Measurements from ENCODE around the gene KLHL17.

KLHL17 gene
- total RNA-seq, result 9.4 to 43.3 (median 24.6) reads per million in 9 experiments

GRCh38 chr1:960363-961131 lies at the start of gene KLHL17:
KLHL17 (plus strand) TSS chr1:960584; CDS start chr1:960694, 110 bp downstream.
- Mint-ChIP-seq H3K4me1 (ENCODE audit: low read depth in 2 of 2) (peaks cover 16 to 18% of the 10 kb centered on the region in 2 donors), H3K4me3 (peak within 1 kb of the TSS; percentile 85 to 89), H3K27ac (peak within 1 kb of the TSS; percentile 53 to 79), H3K36me3 (ENCODE audit: insufficient read depth) (peaks cover 16% of the 10 kb centered on the region), H3K27me3 (no peaks in the 10 kb centered on the region), H3K9me3 (no peaks in the 10 kb centered on the region)
- peak; percentile 55 for ATAC-seq (replicated peaks)
- peak; percentile 70 to 75 (median 72) for DNase-seq

DNA sequence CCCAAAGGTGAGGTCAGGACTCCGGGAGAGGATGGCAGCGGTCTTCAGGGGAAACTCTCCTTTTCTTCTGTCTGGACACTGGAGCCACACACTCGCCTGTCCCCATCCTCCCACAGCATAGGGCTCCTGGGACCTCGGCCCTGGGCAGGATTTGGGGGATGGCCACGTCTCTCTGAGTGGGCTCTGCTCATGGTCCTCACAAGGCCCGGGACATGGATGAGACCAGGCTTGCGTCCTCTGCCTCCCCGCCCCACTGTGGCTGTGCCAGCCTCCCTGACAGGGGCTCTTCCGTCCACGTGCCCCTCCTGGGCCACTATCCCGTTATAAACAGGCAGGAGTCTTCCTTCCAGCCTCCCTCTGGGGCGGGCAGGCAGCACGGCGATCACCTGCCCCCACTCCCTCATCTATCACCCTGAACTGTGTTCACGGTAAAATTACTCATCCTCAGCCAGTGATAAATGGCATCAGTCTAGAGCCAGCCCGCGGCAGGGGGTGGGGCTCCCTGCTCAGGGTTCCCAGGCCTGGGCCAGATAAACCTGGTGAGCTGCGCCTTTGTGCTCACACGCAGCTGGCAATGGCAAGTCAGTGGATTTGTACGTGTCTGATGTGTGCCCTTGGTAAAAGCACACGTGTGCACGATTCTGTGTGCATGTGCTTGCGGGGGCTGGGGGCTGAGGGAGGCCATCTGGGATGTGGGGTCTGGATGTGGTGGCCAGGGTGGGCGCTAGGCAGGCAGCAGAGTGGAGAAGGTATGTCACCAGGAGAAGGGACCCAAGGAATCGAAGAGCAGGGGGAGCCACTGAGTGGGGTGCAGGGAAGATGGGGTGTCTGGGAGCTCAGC lies 49.3 kb upstream of the KLHL17 start:
- Mint-ChIP-seq H3K4me3 (no peak overlapping the region), H3K27ac (no peak overlapping the region), H3K27me3 (peaks cover 41 to 80% of the 10 kb centered on the region in 2 donors), H3K9me3 (no peaks in the 10 kb centered on the region), H3K36me3 (ENCODE audit: insufficient read depth) (peaks cover 4% of the 10 kb centered on the region), H3K4me1 (ENCODE audit: low read depth in 2 of 2) (peaks cover 0 to 6% of the 10 kb centered on the region in 2 donors)
- DNase-seq, result no peak
- ATAC-seq (replicated peaks), result no peak

- Mint-ChIP-seq H3K4me3 (no peak overlapping the region), H3K4me1 (ENCODE audit: low read depth in 2 of 2) (peaks cover 0 to 6% of the 10 kb centered on the region in 2 donors), H3K27ac (no peak overlapping the region), H3K36me3 (ENCODE audit: insufficient read depth) (no peaks in the 10 kb centered on the region), H3K9me3 (no peaks in the 10 kb centered on the region), H3K27me3 (peaks cover 40 to 73% of the 10 kb centered on the region in 2 donors)
- no peak for DNase-seq
- ATAC-seq (replicated peaks), result no peak
Measured at GRCh38 chr1:911875-912739, 48.3 kb upstream of the KLHL17 start.

DNA sequence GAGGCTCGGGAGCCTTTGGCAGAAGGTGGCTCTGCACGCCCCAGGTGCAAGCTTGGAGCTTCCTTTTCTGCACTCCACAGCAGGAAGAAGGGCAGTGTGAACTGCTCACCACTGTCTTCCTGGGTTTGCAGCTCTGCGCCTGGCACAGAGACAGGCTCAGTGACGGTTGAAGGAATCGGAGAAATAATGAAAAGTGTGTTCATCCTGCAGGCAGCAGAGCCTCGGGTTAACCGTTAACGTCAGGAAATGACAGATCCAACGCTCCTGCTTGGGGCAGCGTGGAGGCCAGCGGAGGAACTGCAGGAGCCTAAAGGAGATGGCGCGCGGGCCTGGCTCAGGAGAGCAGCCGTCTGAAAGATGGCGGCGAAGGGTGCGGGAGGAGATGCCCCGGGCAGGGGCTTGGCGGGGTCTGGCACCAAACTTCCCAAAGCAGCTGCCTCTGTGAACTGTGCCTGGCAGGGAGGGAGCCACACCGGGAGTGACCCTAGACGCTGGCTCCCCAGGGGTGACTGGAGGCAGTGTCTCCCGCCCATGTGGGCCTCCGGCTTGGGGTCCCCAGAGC lies 47.6 kb upstream of the KLHL17 start:
- Mint-ChIP-seq H3K9me3 (no peaks in the 10 kb centered on the region), H3K27me3 (peaks cover 47 to 73% of the 10 kb centered on the region in 2 donors)
- no peak for ATAC-seq (replicated peaks)

DNA sequence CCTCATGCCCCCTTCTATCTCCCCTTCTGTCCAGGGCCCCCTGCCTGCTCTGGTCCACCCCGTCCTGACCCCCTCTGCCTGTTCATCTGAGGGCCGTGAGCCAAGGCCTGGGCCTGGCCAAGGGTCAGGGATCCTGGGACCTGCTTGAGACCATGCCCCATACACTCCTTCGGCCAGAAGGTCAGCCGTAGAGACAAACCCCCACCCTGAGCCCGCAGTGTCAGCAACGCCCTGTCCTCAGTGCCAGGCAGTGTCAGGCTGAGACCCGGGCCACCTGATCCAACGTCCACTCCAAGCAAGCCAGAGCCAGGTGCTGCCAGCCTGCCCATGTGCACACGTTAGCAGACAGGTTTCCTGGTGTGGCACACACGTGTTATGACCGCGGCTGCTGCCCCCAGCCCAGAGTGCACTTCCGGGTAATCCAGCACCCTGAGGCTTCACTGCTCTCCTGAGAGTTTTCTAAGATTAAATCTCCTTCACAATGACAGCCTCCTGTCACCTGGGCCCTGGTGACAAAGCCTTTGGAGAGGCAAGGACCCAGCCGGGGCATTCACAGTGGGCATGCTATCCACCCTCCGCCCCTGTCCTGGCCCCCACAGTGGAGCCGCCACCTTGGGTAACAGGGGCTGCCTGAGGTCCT lies 46.8 kb upstream of the KLHL17 start:
- Mint-ChIP-seq H3K27me3 (peaks cover 55 to 73% of the 10 kb centered on the region in 2 donors), H3K4me3 (no peak overlapping the region), H3K4me1 (ENCODE audit: low read depth in 2 of 2) (peaks cover 0 to 6% of the 10 kb centered on the region in 2 donors), H3K27ac (no peak overlapping the region), H3K36me3 (ENCODE audit: insufficient read depth) (no peaks in the 10 kb centered on the region), H3K9me3 (no peaks in the 10 kb centered on the region)
- ATAC-seq (replicated peaks), result no peak
- DNase-seq, result no peak

More for the DNA sequence above, 47.6 kb upstream of the KLHL17 start:
- DNase-seq, result no peak
- Mint-ChIP-seq H3K4me3 (no peak overlapping the region), H3K27ac (no peak overlapping the region), H3K4me1 (ENCODE audit: low read depth in 2 of 2) (peaks cover 0 to 6% of the 10 kb centered on the region in 2 donors), H3K36me3 (ENCODE audit: insufficient read depth) (no peaks in the 10 kb centered on the region)

- Mint-ChIP-seq H3K4me3 (no peak overlapping the region), H3K4me1 (ENCODE audit: low read depth in 2 of 2) (peaks cover 0 to 6% of the 10 kb centered on the region in 2 donors), H3K27me3 (peaks cover 58 to 80% of the 10 kb centered on the region in 2 donors), H3K36me3 (ENCODE audit: insufficient read depth) (no peaks in the 10 kb centered on the region), H3K27ac (no peak overlapping the region), H3K9me3 (no peaks in the 10 kb centered on the region)
- no peak for ATAC-seq (replicated peaks)
- no peak for DNase-seq
Measured at GRCh38 chr1:914131-914890, 46.1 kb upstream of the KLHL17 start.

DNA sequence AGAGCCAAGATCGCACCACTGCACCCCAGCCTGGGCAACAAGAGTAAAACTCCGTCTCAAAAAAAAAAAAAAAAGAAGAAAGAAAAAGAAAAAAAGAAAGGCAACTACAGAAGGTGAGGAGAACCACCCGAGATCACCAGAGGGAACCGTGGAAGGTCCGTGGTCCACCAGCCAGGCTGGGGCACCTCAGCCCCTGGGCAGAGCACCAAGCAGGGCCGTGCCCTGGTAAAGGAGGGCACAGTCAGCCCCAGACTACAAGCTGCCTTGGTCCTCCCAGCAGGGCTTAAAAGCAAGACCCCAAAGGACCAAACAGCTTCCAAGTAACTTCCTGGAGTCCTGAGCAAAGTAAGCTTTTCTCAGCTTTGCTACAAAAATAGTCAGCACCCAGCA lies 45.5 kb upstream of the KLHL17 start:
- H3K9me3 Mint-ChIP-seq, result no peaks in the 10 kb centered on the region
- DNase-seq (no peak), ATAC-seq (replicated peaks) (no peak)
- no peaks in the 10 kb centered on the region for H3K36me3 Mint-ChIP-seq (ENCODE audit: insufficient read depth)
- H3K4me3 Mint-ChIP-seq, result no peak overlapping the region
- H3K27me3 Mint-ChIP-seq, result peaks cover 58 to 84% of the 10 kb centered on the region in 2 donors
- peaks cover 0 to 6% of the 10 kb centered on the region in 2 donors for H3K4me1 Mint-ChIP-seq (ENCODE audit: low read depth in 2 of 2)
- H3K27ac Mint-ChIP-seq, result no peak overlapping the region

- no peak overlapping the region for H3K4me3 Mint-ChIP-seq
- H3K4me1 Mint-ChIP-seq (ENCODE audit: low read depth in 2 of 2), result peaks cover 2 to 9% of the 10 kb centered on the region in 2 donors
- no peak overlapping the region for H3K27ac Mint-ChIP-seq
- ATAC-seq (replicated peaks) (no peak), DNase-seq (no peak)
- peaks cover 63 to 87% of the 10 kb centered on the region in 2 donors for H3K27me3 Mint-ChIP-seq
- no peaks in the 10 kb centered on the region for H3K36me3 Mint-ChIP-seq (ENCODE audit: insufficient read depth)
- no peaks in the 10 kb centered on the region for H3K9me3 Mint-ChIP-seq
Measured at GRCh38 chr1:915295-916172, 44.9 kb upstream of the KLHL17 start.

DNA sequence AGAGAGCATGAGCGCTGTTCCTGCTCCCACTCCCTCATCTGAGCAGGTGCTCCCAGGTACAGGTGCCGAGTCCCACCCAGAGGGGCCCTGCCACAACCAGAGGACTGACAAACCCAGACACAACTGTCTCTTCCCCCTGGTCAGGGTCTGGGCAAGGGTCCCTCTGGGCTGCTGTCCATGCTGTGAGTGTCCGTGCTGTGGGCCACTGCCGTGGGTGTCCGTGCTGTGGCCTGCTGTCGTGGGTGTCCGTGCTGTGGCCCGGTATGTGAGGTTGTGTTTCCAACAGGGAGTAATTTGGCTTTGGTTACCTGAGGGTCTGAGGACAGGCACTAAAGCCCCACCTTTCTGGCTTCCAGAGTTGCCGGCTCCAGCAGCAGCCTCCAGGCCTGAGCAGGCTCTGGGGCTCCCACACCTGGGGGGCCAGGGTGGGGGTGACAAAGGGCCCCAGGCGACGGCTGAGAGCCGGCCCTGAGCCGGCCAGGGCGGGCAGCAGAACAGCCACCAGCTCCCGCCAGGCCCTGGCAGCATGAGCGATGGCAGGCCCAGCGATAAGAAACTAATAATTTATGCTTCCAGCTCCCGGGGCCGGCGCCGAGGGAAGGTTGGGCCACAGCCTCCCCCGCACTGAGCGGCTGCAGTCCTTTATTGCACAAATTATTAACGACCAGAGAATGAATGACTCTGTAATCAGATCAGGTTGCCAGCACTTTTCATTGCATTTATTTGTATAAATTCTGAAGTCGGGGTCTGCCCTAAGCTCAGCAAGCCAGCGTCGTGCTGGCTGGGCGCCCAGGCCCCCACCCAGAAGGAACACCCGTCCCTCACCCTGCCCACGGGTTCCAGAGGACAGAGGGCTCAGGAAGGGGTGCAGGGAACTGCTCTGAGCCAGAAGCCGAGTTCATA lies 44.0 kb upstream of the KLHL17 start:
- no peak for ATAC-seq (replicated peaks)
- no peaks in the 10 kb centered on the region for H3K36me3 Mint-ChIP-seq (ENCODE audit: insufficient read depth)
- no peak overlapping the region for H3K27ac Mint-ChIP-seq
- no peaks in the 10 kb centered on the region for H3K9me3 Mint-ChIP-seq
- H3K4me3 Mint-ChIP-seq, result no peak overlapping the region
- peaks cover 5 to 13% of the 10 kb centered on the region in 2 donors for H3K4me1 Mint-ChIP-seq (ENCODE audit: low read depth in 2 of 2)
- H3K27me3 Mint-ChIP-seq, result peaks cover 63 to 87% of the 10 kb centered on the region in 2 donors
- no peak for DNase-seq

DNA sequence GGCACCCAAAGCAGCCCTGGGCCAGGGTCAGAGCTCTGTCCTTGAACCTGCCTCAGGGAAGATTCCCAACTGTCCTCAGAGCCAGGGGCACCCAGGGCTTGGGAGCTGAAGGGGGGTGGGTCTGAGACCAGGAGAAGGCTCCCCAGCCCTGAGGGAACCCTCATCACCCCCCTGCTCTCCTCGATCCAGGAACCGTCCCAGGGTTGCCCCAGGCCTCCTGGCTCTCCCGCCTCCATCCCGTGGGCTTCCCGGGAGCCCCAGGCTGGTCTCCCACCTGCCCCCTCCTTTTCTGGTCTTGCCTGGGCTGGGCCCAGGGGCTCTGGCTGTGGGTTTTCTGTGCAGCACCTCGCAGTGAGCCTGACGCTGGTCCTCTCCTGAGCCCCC lies 43.3 kb upstream of the KLHL17 start:
- Mint-ChIP-seq H3K27ac (no peak overlapping the region), H3K4me3 (no peak overlapping the region), H3K27me3 (peaks cover 67 to 87% of the 10 kb centered on the region in 2 donors)

More for the DNA sequence above, 43.3 kb upstream of the KLHL17 start:
- H3K36me3 Mint-ChIP-seq (ENCODE audit: insufficient read depth), result no peaks in the 10 kb centered on the region
- no peak for ATAC-seq (replicated peaks)
- H3K9me3 Mint-ChIP-seq, result no peaks in the 10 kb centered on the region
- H3K4me1 Mint-ChIP-seq (ENCODE audit: low read depth in 2 of 2), result peaks cover 5 to 16% of the 10 kb centered on the region in 2 donors
- no peak for DNase-seq

Data from effector memory CD8-positive, alpha-beta T cell (primary cell).